KMS-11 (cell line): ENCODE data around the gene MTFR1L.
A peak's percentile ranks its signal among the peaks of the same experiment; 100 is the strongest.

Experiments
- H2AFZ ChIP-seq: fragments of 200-600 bp; sonication (generic); 2 replicates; pipeline ENCODE4 v1.6.1; 2016; ENCODE audit warnings: antibody characterized with exemption, mixed run types, low read depth
- H3K27ac ChIP-seq: fragments of 200-600 bp; sonication (generic); 2 replicates; pipeline ENCODE4 v1.6.1; 2016; ENCODE audit warnings: mild to moderate bottlenecking, mixed run types
- H3K27me3 ChIP-seq: fragments of 200-600 bp; sonication (generic); 2 replicates; pipeline ENCODE4 v1.6.1; 2017; ENCODE audit warnings: mild to moderate bottlenecking, low read depth, mixed run types, moderate library complexity; ENCODE audit not compliant: insufficient read depth
- H3K36me3 ChIP-seq: fragments of 200-600 bp; sonication (generic); 2 replicates; pipeline ENCODE4 v1.6.1; 2017; ENCODE audit warnings: mild to moderate bottlenecking, mixed run types; ENCODE audit not compliant: insufficient read depth
- H3K4me1 ChIP-seq: fragments of 200-600 bp; sonication (generic); 2 replicates; pipeline ENCODE4 v1.6.1; 2016; ENCODE audit warnings: mild to moderate bottlenecking, low read depth, mixed run types; ENCODE audit not compliant: poor library complexity, severe bottlenecking
- H3K4me2 ChIP-seq: fragments of 200-600 bp; sonication (generic); 2 replicates; pipeline ENCODE4 v1.7.0; 2016; ENCODE audit warnings: mild to moderate bottlenecking, mixed run types
- H3K4me3 ChIP-seq: fragments of 200-600 bp; sonication (generic); IDR thresholded peaks from 2 replicates; pipeline ENCODE4 v1.6.1; 2017; ENCODE audit warnings: low read depth, low read length, mixed read lengths; ENCODE audit not compliant: insufficient read depth
- H3K79me2 ChIP-seq: fragments of 200-600 bp; sonication (generic); 2 replicates; pipeline ENCODE4 v1.6.1; 2016; ENCODE audit warnings: low read depth, mixed run types; ENCODE audit not compliant: insufficient read depth
- H3K9ac ChIP-seq: fragments of 200-600 bp; sonication (generic); 2 replicates; pipeline ENCODE4 v1.6.1; 2016; ENCODE audit warnings: mild to moderate bottlenecking, mixed run types
- H4K20me1 ChIP-seq: fragments of 200-600 bp; sonication (generic); 2 replicates; pipeline ENCODE4 v1.6.1; 2016; ENCODE audit warnings: mild to moderate bottlenecking, mixed run types; ENCODE audit not compliant: insufficient read depth
- TF ChIP-seq, protein P1 (sequence below): fragments of 200-600 bp; sonication (generic); conservative IDR thresholded peaks from 2 replicates; pipeline ENCODE4 v1.6.1; 2017; ENCODE audit warnings: low read depth, mild to moderate bottlenecking, antibody characterized with exemption, low read length, moderate library complexity, mixed read lengths

MTFR1L gene

DNA sequence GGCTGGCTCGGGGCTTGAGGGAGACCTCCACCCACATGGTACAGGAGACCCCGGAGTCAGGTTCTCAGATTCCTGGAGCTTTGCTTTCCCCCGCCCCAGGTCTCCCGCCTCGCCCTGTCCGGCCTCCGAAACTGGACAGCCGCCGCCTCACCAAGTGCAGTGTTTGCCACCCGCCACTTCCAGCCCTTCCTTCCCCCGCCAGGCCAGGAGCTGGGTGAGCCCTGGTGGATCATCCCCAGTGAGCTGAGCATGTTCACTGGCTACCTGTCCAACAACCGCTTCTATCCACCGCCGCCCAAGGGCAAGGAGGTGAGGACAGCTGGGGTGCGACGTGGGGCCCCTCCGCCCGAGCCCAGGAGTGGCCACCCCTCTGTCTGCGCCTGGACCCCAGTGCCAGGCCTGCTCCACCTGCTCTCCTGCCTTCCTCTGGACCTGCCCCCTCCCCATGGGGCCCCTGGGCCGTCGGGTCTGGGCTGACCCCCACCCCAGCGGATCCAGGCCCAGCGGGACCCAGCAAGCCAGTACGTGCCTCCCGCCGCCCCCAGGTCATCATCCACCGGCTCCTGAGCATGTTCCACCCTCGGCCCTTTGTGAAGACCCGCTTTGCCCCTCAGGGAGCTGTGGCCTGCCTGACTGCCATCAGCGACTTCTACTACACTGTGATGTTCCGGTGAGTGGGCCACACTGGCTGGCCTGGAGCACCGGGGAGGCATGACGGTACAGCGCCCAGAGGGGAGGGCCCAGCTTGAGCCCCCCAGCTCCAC, 11.1 kb upstream of the MTFR1L start:
- TF ChIP-seq, protein P1, sequence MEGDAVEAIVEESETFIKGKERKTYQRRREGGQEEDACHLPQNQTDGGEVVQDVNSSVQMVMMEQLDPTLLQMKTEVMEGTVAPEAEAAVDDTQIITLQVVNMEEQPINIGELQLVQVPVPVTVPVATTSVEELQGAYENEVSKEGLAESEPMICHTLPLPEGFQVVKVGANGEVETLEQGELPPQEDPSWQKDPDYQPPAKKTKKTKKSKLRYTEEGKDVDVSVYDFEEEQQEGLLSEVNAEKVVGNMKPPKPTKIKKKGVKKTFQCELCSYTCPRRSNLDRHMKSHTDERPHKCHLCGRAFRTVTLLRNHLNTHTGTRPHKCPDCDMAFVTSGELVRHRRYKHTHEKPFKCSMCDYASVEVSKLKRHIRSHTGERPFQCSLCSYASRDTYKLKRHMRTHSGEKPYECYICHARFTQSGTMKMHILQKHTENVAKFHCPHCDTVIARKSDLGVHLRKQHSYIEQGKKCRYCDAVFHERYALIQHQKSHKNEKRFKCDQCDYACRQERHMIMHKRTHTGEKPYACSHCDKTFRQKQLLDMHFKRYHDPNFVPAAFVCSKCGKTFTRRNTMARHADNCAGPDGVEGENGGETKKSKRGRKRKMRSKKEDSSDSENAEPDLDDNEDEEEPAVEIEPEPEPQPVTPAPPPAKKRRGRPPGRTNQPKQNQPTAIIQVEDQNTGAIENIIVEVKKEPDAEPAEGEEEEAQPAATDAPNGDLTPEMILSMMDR = no peak
- Histone ChIP-seq H3K9ac (no peak overlapping the region), H3K79me2 (no peaks in the 10 kb centered on the region), H3K27me3 (no peaks in the 10 kb centered on the region), H4K20me1 (no peaks in the 10 kb centered on the region), H3K36me3 (no peaks in the 10 kb centered on the region), H3K4me2 (no peak overlapping the region), H2AFZ (no peak overlapping the region), H3K27ac (no peak overlapping the region), H3K4me3 (no peak overlapping the region), H3K4me1 (peaks cover 23% of the 10 kb centered on the region)

DNA sequence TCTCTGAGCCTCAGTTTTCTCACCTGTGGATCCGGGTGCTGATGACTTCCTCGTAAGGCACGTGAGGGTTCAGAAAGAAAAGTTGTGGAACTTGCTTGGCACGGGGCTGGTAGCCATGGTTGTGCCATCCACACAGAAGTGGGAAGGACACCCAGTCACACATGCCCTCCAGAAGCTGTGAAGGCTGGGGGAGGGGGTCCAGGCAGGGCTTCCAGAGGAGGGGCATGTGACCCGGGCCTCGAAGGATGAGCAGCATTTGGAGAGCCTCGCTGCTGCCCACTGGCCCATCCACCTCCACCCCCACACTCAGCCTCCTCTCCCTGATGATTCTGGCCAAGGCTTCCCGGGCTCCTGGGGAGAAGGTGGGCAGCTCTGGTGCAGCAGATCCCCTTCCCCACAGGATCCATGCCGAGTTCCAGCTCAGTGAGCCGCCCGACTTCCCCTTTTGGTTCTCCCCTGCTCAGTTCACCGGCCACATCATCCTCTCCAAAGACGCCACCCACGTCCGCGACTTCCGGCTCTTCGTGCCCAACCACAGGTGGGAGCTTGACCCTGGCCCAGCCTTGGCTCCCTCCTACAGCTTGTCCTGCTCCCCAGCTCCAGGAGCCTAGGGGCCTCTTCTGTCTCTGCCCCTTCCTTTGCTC, 10.3 kb upstream of the MTFR1L start:
- Histone ChIP-seq H3K4me3 (no peak overlapping the region), H3K36me3 (no peaks in the 10 kb centered on the region), H3K79me2 (no peaks in the 10 kb centered on the region), H3K4me1 (peaks cover 15% of the 10 kb centered on the region), H3K27ac (no peak overlapping the region), H2AFZ (no peak overlapping the region), H3K4me2 (no peak overlapping the region), H3K27me3 (no peaks in the 10 kb centered on the region), H3K9ac (no peak overlapping the region), H4K20me1 (no peaks in the 10 kb centered on the region)
- TF ChIP-seq, protein P1 = no peak

DNA sequence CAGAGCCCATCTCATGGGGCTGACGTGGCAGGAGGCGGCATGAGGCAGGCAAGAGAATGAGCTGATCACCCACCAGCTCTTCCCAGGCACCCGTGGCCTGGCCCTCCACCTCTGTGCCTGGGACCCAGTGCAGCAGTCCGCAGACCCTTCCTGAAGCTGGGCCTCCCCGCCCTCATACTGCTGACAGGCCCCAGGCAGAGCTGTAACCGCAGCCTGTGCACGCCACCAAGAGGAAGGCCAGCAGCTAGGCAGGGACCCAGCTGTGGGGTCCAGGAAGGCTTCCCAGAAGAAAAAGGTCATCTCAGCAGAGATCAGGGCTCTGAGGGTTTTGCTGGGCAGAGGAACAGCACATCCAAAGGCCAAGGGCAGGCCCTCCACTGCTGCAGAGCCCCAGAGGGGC, 9.8 kb upstream of the MTFR1L start:
- H3K27ac ChIP-seq = no peak overlapping the region
- no peaks in the 10 kb centered on the region for H3K79me2 ChIP-seq
- H3K4me3 ChIP-seq = no peak overlapping the region
- TF ChIP-seq, protein P1 = no peak
- no peak overlapping the region for H3K4me2 ChIP-seq
- no peaks in the 10 kb centered on the region for H4K20me1 ChIP-seq
- no peaks in the 10 kb centered on the region for H3K36me3 ChIP-seq
- H3K4me1 ChIP-seq = peaks cover 10% of the 10 kb centered on the region
- no peaks in the 10 kb centered on the region for H3K27me3 ChIP-seq
- H2AFZ ChIP-seq = no peak overlapping the region
- no peak overlapping the region for H3K9ac ChIP-seq

DNA sequence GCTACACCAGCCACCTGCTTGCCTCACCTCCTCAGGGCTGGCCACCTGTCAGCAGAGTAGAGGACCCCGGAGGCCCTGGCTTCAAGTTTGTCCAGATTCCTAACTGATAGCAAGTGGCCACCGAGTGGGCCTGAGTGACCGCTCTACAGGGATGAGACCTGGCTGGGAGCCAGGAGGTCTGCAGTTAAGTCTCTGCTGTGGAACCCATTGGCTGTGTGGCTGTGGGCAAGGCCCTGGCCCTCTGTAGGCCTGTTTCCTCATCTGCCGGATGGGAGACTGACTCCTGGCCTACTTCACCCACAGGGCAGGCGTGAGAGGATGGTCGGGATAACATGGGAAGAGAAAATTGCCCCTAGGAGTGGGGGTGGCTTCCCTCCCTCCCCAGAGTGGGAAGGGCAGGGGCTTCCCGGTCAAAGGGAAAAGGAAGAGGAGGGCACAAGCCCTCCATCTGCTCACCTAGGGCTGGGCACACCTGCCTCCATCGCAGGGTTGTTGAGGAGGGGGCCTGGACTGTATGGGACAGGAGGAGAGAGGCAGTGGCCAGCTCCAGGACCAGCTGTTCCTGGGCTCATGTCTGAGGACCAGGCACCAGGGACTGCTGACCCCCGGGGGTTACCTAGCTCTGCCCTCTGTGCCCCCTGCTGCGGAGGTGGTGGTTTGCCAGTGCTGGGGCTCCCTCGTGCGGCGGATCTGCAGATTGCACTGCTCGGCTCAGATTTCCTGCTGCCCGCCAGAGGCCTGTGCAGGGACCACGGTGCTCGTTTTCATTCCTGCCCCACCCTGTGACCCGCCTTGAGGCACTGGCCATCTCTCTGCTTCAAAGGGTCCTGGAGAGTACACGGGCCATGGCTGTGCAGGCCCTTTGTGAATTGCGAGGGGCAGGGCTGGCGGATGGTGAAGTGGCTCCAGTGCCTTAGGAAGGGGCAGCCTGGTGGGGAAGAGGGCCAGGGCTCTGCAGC, 9.1 kb upstream of the MTFR1L start:
- no peak overlapping the region for H3K4me2 ChIP-seq
- H2AFZ ChIP-seq = no peak overlapping the region
- no peaks in the 10 kb centered on the region for H3K27me3 ChIP-seq
- TF ChIP-seq, protein P1 = peak; percentile 92
- H3K9ac ChIP-seq = no peak overlapping the region
- H3K4me1 ChIP-seq = peaks cover 9% of the 10 kb centered on the region
- H4K20me1 ChIP-seq = no peaks in the 10 kb centered on the region
- H3K79me2 ChIP-seq = no peaks in the 10 kb centered on the region
- no peaks in the 10 kb centered on the region for H3K36me3 ChIP-seq
- H3K27ac ChIP-seq = no peak overlapping the region
- no peak overlapping the region for H3K4me3 ChIP-seq
